ENCODE results near the gene IL13RA2. TPM values are rescaled to one million over a fixed set of nuclear protein-coding genes. Genes with fewer than 3 reads are reported as not detected.

Gene IL13RA2, protein sequence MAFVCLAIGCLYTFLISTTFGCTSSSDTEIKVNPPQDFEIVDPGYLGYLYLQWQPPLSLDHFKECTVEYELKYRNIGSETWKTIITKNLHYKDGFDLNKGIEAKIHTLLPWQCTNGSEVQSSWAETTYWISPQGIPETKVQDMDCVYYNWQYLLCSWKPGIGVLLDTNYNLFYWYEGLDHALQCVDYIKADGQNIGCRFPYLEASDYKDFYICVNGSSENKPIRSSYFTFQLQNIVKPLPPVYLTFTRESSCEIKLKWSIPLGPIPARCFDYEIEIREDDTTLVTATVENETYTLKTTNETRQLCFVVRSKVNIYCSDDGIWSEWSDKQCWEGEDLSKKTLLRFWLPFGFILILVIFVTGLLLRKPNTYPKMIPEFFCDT
- total RNA-seq (2022; extraction: Qiagen RNA extraction) = 0.08 to 0.09 TPM in 2 of 5 replicates, not detected in the others

DNA sequence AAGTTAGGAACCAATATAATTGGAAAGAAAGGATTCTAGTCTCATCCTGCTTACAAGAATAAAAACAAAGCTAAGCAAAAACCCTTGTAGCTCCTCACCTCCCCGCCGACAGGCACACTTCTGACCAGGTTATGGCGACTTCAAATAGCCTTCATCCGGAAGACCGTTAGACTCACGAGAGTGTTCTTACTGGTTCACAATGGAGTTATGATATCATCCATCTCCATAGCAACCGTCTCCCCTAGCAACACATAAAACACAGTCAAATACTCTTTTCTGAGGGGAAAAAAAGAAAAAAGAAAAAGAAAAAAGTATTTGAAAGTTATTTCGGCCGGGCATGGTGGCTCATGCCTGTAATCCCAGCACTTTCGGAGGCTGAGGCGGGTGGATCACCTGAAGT is at the start of gene IL13RA2:
IL13RA2 (minus strand) TSS at position 162 of the 400 bp plus-strand sequence. CDS start 347 bp downstream, outside the sequence.

Other genes with a start within 250 kb of the IL13RA2 start
- gene RBMXL3, start 171.8 kb upstream of the IL13RA2 start, total RNA-seq (2022; extraction: Qiagen RNA extraction) = not detected in 5 replicates
- 0.02 to 0.03 TPM (median 0.03 TPM) in 5 replicates for gene LRCH2, start 216.5 kb upstream of the IL13RA2 start, total RNA-seq (2022; extraction: Qiagen RNA extraction)

All from A549 treated with Hydrocortisone at 1 μM for 4 hours (cell line).